Prostate gland (tissue), 2 donors: ENCODE measurements around the gene ADH4. TPM values are rescaled to one million over a fixed set of nuclear protein-coding genes. Genes with fewer than 3 reads are reported as not detected.
"Not testable (repeated sequence)": the region's sequence is repeated elsewhere in the genome, so short reads cannot be mapped to it uniquely, and the experiment has no call there.

Experiments used
- DNase-seq: peaks from one replicate; pipeline ENCODE4 v3.0.0-alpha.2; 2019; ENCODE audit warnings: low spot score
- H3K27ac ChIP-seq, 2 donors: fragments of 200-600 bp; sonication (generic); 2 replicates each; pipeline ENCODE4 v1.5.1; 2017 to 2019
- H3K27me3 ChIP-seq: fragments of 200-600 bp; sonication (generic); replicated peaks from 2 replicates; pipeline ENCODE4 v1.5.1; 2019; ENCODE audit not compliant: insufficient read depth
- H3K36me3 ChIP-seq, 2 donors: fragments of 200-600 bp; sonication (generic); 1 replicate in 1 of 2; 2 replicates in 1 of 2; pipeline versions ENCODE4 v1.5.1 to v1.8.1; 2017 to 2019
- H3K4me1 ChIP-seq: fragments of 200-600 bp; sonication (generic); replicated peaks from 2 replicates; pipeline ENCODE4 v1.5.1; 2019
- H3K4me3 ChIP-seq, 2 donors: fragments of 200-600 bp; sonication (generic); 2 replicates each; pipeline ENCODE4 v1.5.1; 2017 to 2019
- H3K9me3 ChIP-seq: fragments of 200-600 bp; sonication (generic); 2 replicates; pipeline ENCODE4 v1.5.1; 2017
- CTCF ChIP-seq, 4 experiments: fragments of 200-600 bp in 2 of 4; fragments of 450-650 bp in 2 of 4; sonication (generic) in 2 of 4; IDR thresholded peaks; 1 replicate in 3 of 4; 2 replicates in 1 of 4; pipeline ENCODE4 v1.5.1; 2016 to 2019; ENCODE audit warnings: antibody characterized with exemption in 4 of 4, mild to moderate bottlenecking in 2 of 4, moderate library complexity in 2 of 4
- POLR2A ChIP-seq: fragments of 450-650 bp; IDR thresholded peaks from one replicate; pipeline ENCODE4 v1.6.1; 2016; ENCODE audit warnings: antibody characterized with exemption, mild to moderate bottlenecking
- POLR2AphosphoS5 ChIP-seq: sonication (generic); formaldehyde crosslinking; IDR thresholded peaks from one replicate; pipeline ENCODE4 v1.6.1; 2017; ENCODE audit warnings: antibody characterized with exemption
- WGBS: methylation state at CpG from one replicate; pipeline ENCODE4 v1.1.5; 2018; 5-methylcytosine and 5-hydroxymethylcytosine counted together
- intact Hi-C: fragments of 100-400 bp; cut with DNase I; formaldehyde crosslinking; loops from one replicate; pipeline ENCODE4 v1.14.2; 2022
- total RNA-seq, 2 donors: library from RNA; depleted of rRNA; stranded (reverse); fragments of >200 nt; gene quantifications; one replicate each; pipeline ENCODE4 v1.1.0, GENCODE V29; 2016

ADH4 gene
- total RNA-seq, 2 donors from 2014 or later: not detected

DNA sequence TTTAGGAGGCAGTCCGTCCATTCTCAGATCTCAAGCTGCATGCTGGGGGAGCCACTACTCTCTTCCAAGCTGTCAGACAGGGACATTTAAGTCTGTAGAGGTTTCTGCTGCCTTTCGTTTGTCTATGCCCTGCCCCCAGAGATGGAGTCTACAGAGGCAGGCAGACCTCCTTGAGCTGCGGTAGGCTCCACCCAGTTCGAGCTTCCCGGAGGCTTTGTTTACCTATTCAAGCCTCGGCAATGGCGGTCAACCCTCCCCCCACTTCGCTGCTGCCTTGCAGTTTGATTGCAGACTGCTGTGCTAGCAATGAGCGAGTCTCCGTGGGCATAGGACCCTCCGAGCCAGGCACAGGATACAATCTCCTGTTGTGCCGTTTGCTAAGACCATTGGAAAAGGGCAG lies 44.8 kb downstream of the ADH4 start:
- no peaks in the 10 kb centered on the region for H3K36me3 ChIP-seq
- WGBS: over 99% methylated on average over 10 of the region's 12 CpGs
- intact Hi-C loops: no loop called here
- no peaks in the 10 kb centered on the region for H3K9me3 ChIP-seq
- no peaks in the 10 kb centered on the region for H3K4me1 ChIP-seq
- H3K27me3 ChIP-seq: no peaks in the 10 kb centered on the region
- no peak overlapping the region for H3K27ac ChIP-seq
- H3K4me3 ChIP-seq: no peak overlapping the region
- no peak for DNase-seq
- TF ChIP-seq POLR2AphosphoS5 (no peak), POLR2A (no peak), CTCF (IDR thresholded peaks at IDR 0.05) (no peak)

DNA sequence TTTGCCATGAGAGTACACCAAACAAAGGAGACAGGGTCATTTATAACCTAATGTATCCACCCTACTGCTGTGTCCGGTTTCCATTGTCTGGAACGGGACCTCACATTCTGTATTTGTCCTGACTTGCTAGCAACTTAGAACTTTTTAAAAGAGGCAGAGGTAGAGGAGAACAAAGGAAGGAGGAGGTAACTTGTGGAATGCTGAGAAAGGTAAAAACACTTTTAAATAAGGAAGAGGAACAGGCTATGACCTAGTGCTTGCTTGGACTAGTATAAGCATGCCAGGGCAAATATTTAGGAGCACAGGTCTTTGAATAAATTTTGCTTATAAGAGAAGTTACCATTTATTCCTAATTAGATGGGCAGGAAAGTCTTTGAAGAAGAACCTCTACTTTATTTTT lies 52.3 kb downstream of the ADH4 start:
- H3K4me1 ChIP-seq, H3K36me3 ChIP-seq, intact Hi-C loops, H3K4me3 ChIP-seq, H3K27me3 ChIP-seq, H3K9me3 ChIP-seq: not testable (repeated sequence)
- DNase-seq: peak; percentile 53
- WGBS: 31% methylated on average over 2 of the region's 2 CpGs
- peak; percentile 23 for TF ChIP-seq POLR2AphosphoS5
- peak overlapping the region; percentile 34 to 96 for H3K27ac ChIP-seq

DNA sequence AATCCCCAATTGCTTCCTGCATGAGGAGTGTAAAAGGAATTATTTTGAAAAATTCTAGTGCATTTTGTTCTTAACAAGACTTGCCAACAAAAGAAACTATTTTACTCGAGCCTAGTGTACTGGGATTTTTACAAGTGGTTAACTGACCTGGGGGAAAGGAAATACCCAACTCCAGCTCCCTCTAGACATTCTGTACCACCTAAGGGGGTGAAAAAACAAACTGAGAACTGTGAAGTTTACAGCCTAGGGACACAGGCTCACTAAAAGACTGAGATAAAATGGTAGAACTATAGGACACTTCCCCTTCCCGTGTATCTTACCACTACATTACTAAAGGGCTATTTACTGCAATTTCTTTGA lies 52.9 kb downstream of the ADH4 start:
- Histone ChIP-seq H3K36me3 (no peaks in the 10 kb centered on the region), H3K9me3 (no peaks in the 10 kb centered on the region), H3K4me1 (no peaks in the 10 kb centered on the region), H3K4me3 (no peak overlapping the region), H3K27me3 (no peaks in the 10 kb centered on the region), H3K27ac (peak overlapping the region; percentile 34 to 96)
- TF ChIP-seq POLR2A: no peak
- TF ChIP-seq POLR2AphosphoS5: no peak
- TF ChIP-seq CTCF (IDR thresholded peaks at IDR 0.05): no peak
- intact Hi-C loops: no loop called here
- 9% methylated on average over 2 of the region's 2 CpGs for WGBS
- no peak for DNase-seq

DNA sequence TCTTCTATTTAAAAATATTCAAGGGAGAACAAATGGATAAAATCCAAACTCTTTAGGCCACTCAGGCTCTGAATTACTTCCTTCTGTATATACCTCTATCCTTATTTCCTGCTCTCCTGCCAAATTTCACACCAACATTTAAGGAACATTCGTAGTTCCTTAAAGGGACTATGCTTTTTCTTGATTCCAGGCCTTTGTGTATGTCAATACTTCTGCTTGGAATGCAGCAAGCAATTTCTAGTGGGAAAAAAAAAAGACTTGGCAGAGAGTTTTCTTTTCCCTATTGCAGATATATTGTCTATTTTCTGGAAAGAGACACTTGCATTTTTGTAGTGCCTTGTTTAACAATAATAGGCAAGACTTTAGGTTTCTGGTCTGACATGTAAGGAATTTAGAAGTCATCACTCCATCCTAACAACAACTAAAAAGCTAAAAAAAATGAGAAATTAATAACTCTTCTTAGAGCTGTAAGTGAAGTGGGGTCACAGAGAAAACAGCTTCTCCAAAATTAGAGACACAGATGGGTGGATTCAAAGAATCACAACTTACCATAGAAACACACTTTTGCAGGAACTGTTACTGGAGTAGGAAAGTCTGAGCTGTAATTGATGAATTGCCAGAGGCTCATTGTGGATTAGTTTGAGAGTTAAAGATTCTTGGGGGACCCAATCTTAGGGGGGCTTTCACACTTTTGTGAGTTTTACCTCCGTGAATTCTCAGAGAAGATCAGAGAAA lies 53.4 kb downstream of the ADH4 start:
- no peak for DNase-seq
- peak overlapping the region; percentile 66 to 79 for H3K4me3 ChIP-seq
- H3K9me3 ChIP-seq: no peaks in the 10 kb centered on the region
- 33% methylated on average over 2 of the region's 2 CpGs for WGBS
- no peaks in the 10 kb centered on the region for H3K36me3 ChIP-seq
- H3K27me3 ChIP-seq: no peaks in the 10 kb centered on the region
- H3K4me1 ChIP-seq: no peaks in the 10 kb centered on the region
- intact Hi-C loops: no loop called here
- no peak for TF ChIP-seq POLR2AphosphoS5
- no peak for TF ChIP-seq CTCF (IDR thresholded peaks at IDR 0.05)
- TF ChIP-seq POLR2A: no peak
- peak overlapping the region; percentile 96 for H3K27ac ChIP-seq

DNA sequence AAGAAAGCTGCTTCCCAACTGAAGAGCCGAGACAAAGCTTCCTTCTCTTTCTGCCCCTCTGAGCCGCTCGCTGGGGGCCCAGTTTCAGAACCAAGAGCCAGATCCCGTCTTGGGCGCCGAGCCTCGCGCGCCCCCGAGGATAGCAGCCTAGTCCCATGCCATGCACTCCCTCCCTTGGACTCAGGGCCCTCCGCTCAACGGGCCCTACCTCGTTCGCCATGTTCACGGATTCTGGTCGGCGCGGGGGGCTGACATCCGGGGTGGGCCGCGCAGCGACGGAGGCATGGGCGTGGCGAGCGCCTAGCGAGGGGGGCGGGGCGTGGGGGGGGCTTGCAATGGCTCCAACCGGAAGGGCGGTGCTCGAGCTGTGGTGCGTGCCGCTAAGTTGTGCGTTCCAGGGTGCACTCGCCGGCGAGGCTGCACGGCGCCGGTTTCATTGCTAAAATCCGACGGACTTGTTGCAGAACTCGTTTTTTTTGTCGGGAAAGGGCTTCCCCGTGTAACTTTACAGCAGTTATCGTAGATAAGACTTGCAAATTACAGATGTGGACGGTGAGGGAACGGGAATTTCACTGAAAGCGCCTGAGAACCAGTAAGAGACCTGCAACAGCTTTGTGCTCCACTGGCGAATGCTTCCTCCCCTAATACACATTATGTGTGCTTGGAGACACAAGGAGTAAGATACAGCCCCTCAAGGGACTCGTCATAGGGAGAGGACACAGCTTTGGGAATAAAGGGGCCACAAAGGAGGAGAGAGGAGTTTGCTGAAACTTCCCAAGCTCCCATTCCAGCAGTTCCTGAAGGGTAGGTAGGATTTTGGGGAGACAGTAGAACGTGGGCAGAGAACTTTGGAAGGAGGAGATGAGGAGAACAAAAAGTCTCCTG lies 55.4 kb downstream of the ADH4 start, which contains the start of gene ADH5:
TSS of gene ADH5 (minus strand) at position 308 of the 885 bp plus-strand sequence. CDS start at position 220, 88 bp downstream.
- H3K4me3 ChIP-seq: peak within 1 kb of the TSS; percentile 66 to 79
- TF ChIP-seq POLR2A (peak; percentile 81), POLR2AphosphoS5 (peak; percentile 81), CTCF (IDR thresholded peaks at IDR 0.05) (peak in 1 of 4 experiments; percentile 8)
- WGBS: under 1% methylated on average over 44 of the region's 53 CpGs
- intact Hi-C loops: loop anchor here (10.0 kb wide), 1 partner anchor 236 kb away; the partner anchor contains the start of gene ADH1B
- H3K27ac ChIP-seq: peak within 1 kb of the TSS; percentile 96
- peak; percentile 88 for DNase-seq
- H3K36me3 ChIP-seq: peaks cover 0 to 6% of the 10 kb centered on the region in 2 donors
- no peaks in the 10 kb centered on the region for H3K9me3 ChIP-seq
- no peaks in the 10 kb centered on the region for H3K27me3 ChIP-seq
- no peaks in the 10 kb centered on the region for H3K4me1 ChIP-seq
